ENCODE data around the gene GALNT15. TPM values are rescaled to one million over a fixed set of nuclear protein-coding genes. Genes with fewer than 3 reads are reported as not detected.

Gene GALNT15
- total and polyA plus RNA-seq, 2 donors (not counting 1 experiment from before 2014, with no cell fraction given): not detected

- no peak overlapping the region for H3K4me3 Mint-ChIP-seq
- ChIA-PET CTCF (no interaction called here), POLR2A (no interaction called here)
- Histone ChIP-seq H3K36me3 (replicated peaks in 1 of 2; ENCODE audit: control extremely low read depth in 1 of 2, control insufficient read depth in 1 of 2, extremely low read depth in 1 of 2, insufficient read depth in 2 of 2, low read length in 1 of 2) (no peaks in the 10 kb centered on the region), H3K9ac (ENCODE audit: low read length) (no peak overlapping the region), H3K27me3 (replicated peaks in 1 of 4; ENCODE audit: control extremely low read depth in 1 of 4, control insufficient read depth in 3 of 4, insufficient read depth in 4 of 4, low read length in 3 of 4) (peaks cover 0 to 4% (median 0%) of the 10 kb centered on the region in 4 experiments), H3K27ac (ENCODE audit: low read length in 2 of 2) (no peak overlapping the region), H3K79me2 (ENCODE audit: control insufficient read depth, insufficient read depth, low read length) (no peaks in the 10 kb centered on the region), H4K20me1 (ENCODE audit: control insufficient read depth, insufficient read depth, low read length, poor library complexity, severe bottlenecking) (no peaks in the 10 kb centered on the region), H3K4me1 (ENCODE audit: control insufficient read depth in 2 of 2, insufficient read depth in 2 of 2, low read length in 2 of 2) (no peaks in the 10 kb centered on the region), H3K9me3 (ENCODE audit: control extremely low read depth in 1 of 3, control insufficient read depth in 2 of 3, insufficient read depth in 1 of 3, low read length in 2 of 3) (no peaks in the 10 kb centered on the region), H3K4me3 (ENCODE audit: control extremely low read depth in 1 of 5, extremely low read depth in 1 of 5, insufficient read depth in 1 of 5, low read depth in 2 of 5, low read length in 4 of 5) (no peak overlapping the region), H3K4me2 (replicated peaks; ENCODE audit: low read depth, low read length, poor library complexity, severe bottlenecking) (no peak overlapping the region), H2AFZ (ENCODE audit: insufficient read depth, low read depth, low read length, poor library complexity, severe bottlenecking) (no peak overlapping the region)
- DNase-seq (no peak), ATAC-seq (ENCODE audit: low read depth) (no peak)
- TF ChIP-seq CTCF (IDR thresholded peaks at IDR 0.05) (no peak), EZH2 (IDR thresholded peaks at IDR 0.05; ENCODE audit: borderline replicate concordance, insufficient read depth, low read depth, low read length, poor library complexity, severe bottlenecking) (no peak)
- WGBS (ENCODE audit: insufficient coverage): 96% methylated on average over 14 of the region's 17 CpGs
- H3K27me3 Mint-ChIP-seq: peaks cover 13% of the 10 kb centered on the region
- intact Hi-C loops (cut with micrococcal nuclease): no loop called here
- peaks cover 3% of the 10 kb centered on the region for H3K9me3 Mint-ChIP-seq (ENCODE audit: insufficient read depth)
- no peak overlapping the region for H3K27ac Mint-ChIP-seq
- no peaks in the 10 kb centered on the region for H3K4me1 Mint-ChIP-seq
Measured at GRCh38 chr3:16216373-16216935, 42.0 kb downstream of the GALNT15 start.

GRCh38 chr3:16219777-16220176 is 45.3 kb downstream of the GALNT15 start:
- ATAC-seq (ENCODE audit: low read depth): no peak
- intact Hi-C loops (cut with micrococcal nuclease): no loop called here
- no peak for TF ChIP-seq CTCF (IDR thresholded peaks at IDR 0.05)
- TF ChIP-seq EZH2 (IDR thresholded peaks at IDR 0.05; ENCODE audit: borderline replicate concordance, insufficient read depth, low read depth, low read length, poor library complexity, severe bottlenecking): no peak
- H3K4me2 ChIP-seq (replicated peaks; ENCODE audit: low read depth, low read length, poor library complexity, severe bottlenecking): no peak overlapping the region
- no peak overlapping the region for H3K27ac ChIP-seq (ENCODE audit: low read length in 2 of 2)
- Mint-ChIP-seq H3K4me1 (peaks cover 3% of the 10 kb centered on the region), H3K9me3 (ENCODE audit: insufficient read depth) (peaks cover 8% of the 10 kb centered on the region), H3K4me3 (no peak overlapping the region), H3K27ac (no peak overlapping the region), H3K27me3 (peaks cover 13% of the 10 kb centered on the region)
- ChIA-PET POLR2A (no interaction called here), CTCF (no interaction called here)
- H3K27me3 ChIP-seq (replicated peaks in 1 of 4; ENCODE audit: control extremely low read depth in 1 of 4, control insufficient read depth in 3 of 4, insufficient read depth in 4 of 4, low read length in 3 of 4): peaks cover 0 to 4% (median 0%) of the 10 kb centered on the region in 4 experiments
- H3K36me3 ChIP-seq (replicated peaks in 1 of 2; ENCODE audit: control extremely low read depth in 1 of 2, control insufficient read depth in 1 of 2, extremely low read depth in 1 of 2, insufficient read depth in 2 of 2, low read length in 1 of 2): no peaks in the 10 kb centered on the region
- no peak overlapping the region for H3K9ac ChIP-seq (ENCODE audit: low read length)
- DNase-seq: no peak
- 89% methylated on average over 3 of the region's 3 CpGs for WGBS (ENCODE audit: insufficient coverage)
- no peak overlapping the region for H3K4me3 ChIP-seq (ENCODE audit: control extremely low read depth in 1 of 5, extremely low read depth in 1 of 5, insufficient read depth in 1 of 5, low read depth in 2 of 5, low read length in 4 of 5)
- no peaks in the 10 kb centered on the region for H3K9me3 ChIP-seq (ENCODE audit: control extremely low read depth in 1 of 3, control insufficient read depth in 2 of 3, insufficient read depth in 1 of 3, low read length in 2 of 3)
- H4K20me1 ChIP-seq (ENCODE audit: control insufficient read depth, insufficient read depth, low read length, poor library complexity, severe bottlenecking): no peaks in the 10 kb centered on the region
- H2AFZ ChIP-seq (ENCODE audit: insufficient read depth, low read depth, low read length, poor library complexity, severe bottlenecking): no peak overlapping the region
- no peaks in the 10 kb centered on the region for H3K4me1 ChIP-seq (ENCODE audit: control insufficient read depth in 2 of 2, insufficient read depth in 2 of 2, low read length in 2 of 2)
- no peaks in the 10 kb centered on the region for H3K79me2 ChIP-seq (ENCODE audit: control insufficient read depth, insufficient read depth, low read length)

All from B cell (primary cell).